HG02759 (cell line): ENCODE measurements around the gene ZNRF1.
"Not testable (repeated sequence)": the region's sequence is repeated elsewhere in the genome, so short reads cannot be mapped to it uniquely, and the experiment has no call there.

ENCODE experiments used
- ATAC-seq: cut with Tn5 transposase; IDR thresholded peaks from one replicate; pipeline ENCODE4 v1.9.1; 2021; ENCODE audit warnings: mild to moderate bottlenecking, moderate library complexity; ENCODE audit not compliant: unreplicated experiment

ZNRF1 gene

GRCh38 chr16:74998481-74999218 is at the start of gene ZNRF1:
ZNRF1 (plus strand) TSS chr16:74999024; CDS start chr16:74999672, 648 bp downstream.
- peak; percentile 77 for ATAC-seq

- ATAC-seq, result no peak
Measured at GRCh38 chr16:74949309-74949708, 49.5 kb upstream of the ZNRF1 start.

GRCh38 chr16:74950511-74950910 is 48.3 kb upstream of the ZNRF1 start:
- ATAC-seq, result no peak

GRCh38 chr16:74951206-74951605 is 47.6 kb upstream of the ZNRF1 start:
- ATAC-seq, result no peak

DNA sequence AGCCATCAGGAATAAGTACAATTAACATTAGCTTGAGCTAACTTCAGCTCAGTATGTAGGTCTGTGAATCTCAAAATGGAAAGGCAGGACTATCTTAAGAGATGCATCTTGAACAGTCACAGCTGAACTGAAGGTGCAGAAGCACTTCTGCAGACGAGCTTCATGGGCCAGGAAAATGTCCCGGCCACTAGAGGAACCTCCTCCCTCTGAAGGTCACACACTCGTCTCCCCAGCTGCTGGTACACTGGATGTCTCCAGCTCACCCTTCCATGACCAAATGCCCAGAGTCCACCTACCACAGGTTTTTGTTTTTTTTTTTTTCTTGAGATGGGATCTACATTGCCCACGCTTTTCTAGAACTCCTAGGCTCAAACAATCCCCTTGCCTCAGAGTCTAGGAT is 47.1 kb upstream of the ZNRF1 start:
- no peak for ATAC-seq

DNA sequence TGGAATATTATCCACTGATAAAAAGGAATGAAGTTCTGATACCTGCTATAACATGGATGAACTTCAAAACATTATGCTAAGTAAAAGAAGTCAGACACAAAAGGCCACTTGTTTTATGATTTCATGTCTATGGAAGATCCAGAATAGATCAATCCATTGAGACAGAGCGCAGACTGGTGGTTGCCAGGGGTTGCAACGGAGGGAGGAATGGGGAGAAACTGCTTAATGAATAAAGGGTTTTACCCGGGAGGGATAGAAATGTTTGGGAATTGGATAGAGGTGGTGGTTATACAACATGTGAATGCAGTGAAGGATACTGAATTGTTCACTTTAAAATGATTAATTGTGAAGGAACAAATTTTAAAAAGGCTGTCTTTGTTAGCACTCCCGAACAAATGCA is 44.1 kb upstream of the ZNRF1 start:
- no peak for ATAC-seq

GRCh38 chr16:74973304-74973703 is 25.5 kb upstream of the ZNRF1 start:
- ATAC-seq, result no peak

- no peak for ATAC-seq
Measured at GRCh38 chr16:74975591-74975990, 23.2 kb upstream of the ZNRF1 start.

GRCh38 chr16:74982256-74982655 is 16.6 kb upstream of the ZNRF1 start:
- ATAC-seq, result no peak

DNA sequence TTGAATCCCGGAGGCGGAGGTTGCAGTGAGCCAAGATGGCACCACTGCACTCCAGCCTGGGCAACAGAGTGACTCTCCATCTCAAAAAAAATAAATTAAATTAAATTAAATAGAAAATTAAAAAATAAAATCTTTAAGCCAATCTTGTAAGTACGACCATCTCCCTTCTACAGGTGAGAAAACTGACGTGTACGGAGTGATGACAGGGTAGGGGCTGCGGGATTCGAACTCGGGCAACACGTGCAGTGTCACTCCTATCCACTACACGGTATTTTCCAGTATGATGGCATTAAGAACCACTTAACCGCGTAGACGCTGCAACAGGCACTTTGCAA is 14.7 kb upstream of the ZNRF1 start:
- ATAC-seq, result no peak

DNA sequence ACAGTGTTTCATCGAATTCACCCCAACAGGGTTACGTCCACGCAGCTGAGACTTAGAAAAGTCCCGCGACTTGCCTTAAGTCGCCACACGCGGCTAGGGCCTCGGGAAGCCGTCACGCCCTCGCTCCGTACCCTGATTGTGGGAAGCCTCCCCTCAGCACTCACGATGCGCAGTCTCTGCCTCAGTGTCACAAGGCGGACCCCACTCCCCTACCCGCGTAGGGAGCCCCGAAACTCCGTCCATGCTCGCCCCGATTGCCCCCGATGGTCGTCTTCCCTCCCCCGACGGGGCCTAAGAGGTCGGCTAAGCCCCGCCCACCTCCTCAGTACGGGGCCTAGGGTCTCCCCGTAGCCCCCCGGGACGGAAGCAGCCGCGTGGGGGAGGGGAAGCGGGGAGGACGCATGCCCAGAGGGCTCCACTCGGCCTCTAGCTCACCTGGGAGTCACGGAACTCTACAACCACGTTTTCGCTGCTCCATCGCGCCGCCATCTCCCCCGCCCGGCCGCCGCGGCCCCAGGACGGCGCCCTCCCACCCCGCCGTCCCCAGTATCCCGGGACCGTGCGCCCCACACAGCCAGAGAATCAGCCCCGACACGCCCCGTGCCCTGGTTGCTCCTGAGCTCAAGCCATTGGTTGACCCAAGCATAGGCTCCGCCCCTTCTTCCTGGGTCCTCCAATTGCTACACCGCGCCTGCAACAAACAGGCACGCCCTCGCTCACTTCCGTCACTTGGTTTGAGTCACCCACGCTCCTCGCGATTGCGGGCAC is 14.1 kb upstream of the ZNRF1 start, which contains the start of gene WDR59:
WDR59 (minus strand) TSS at position 595 of the 768 bp plus-strand sequence; CDS start at position 489, 106 bp downstream.
- peak; percentile 99 for ATAC-seq

DNA sequence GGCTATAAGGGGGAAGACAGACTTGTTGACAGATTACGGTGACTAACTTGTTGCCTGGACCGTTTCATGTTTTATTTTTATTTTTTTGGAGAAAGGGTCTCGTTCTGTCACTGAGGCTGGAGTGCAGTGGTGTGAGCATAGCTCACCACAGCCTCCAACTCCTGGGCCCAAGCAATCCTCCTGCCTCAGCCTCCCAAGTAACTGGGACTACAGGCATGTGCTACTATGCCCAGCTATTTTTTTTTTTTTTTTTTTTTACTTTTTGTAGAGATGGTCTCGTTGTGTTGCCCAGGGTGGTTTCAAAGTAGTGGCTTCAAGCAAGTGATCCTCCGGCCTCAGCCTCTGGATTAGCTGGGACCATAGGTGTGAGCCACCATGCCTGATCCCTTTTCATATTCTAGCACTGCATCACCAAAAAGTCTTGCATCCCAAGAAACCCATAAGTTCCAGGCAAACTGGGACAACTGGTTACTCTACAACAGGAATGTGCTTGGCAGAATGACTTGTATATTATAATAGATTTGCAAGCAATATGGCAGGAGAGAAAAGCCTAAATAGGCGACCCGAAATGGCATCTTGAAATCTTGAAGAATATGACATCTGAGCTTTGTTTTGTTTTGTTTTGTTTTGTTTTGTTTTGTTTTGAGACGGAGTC is 11.7 kb upstream of the ZNRF1 start:
- ATAC-seq, result no peak

- ATAC-seq, result not testable (repeated sequence)
Measured at GRCh38 chr16:74989864-74990263, 9.0 kb upstream of the ZNRF1 start.

DNA sequence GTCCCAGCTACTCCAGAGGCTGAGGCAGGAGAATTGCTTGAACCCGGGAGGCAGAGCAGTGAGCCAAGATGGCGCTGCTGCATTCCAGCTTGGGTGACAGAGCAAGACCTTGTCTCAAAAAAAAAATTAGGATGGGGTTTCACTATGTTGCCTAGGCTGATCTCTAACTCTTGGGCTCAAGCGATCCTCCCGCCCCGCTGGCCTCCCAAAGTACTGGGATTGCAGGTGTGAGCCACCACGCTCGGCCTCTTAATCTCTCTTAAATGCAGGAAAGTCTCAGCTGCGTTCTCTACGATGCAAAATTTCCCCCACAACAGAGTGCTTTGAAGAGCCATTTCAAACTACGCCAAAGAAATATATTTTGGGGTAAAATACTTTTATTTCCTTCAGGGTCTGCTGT is 8.0 kb upstream of the ZNRF1 start:
- ATAC-seq, result no peak

DNA sequence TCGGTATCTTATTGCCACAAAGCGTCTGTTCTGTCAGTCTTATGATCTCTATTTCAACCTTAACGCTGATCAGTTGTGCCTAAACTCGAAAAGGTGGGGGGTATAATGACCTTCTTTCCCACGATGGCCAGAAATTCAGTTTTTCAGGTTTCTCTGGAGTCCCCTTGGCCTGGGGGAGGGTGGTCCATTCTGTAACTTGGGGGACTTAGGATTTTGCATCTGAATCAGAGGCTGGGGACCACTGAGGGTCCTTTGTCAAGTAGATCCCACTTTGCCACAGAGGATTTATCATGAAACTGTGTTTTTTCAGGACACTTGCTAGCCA is 7.6 kb upstream of the ZNRF1 start:
- ATAC-seq, result no peak

DNA sequence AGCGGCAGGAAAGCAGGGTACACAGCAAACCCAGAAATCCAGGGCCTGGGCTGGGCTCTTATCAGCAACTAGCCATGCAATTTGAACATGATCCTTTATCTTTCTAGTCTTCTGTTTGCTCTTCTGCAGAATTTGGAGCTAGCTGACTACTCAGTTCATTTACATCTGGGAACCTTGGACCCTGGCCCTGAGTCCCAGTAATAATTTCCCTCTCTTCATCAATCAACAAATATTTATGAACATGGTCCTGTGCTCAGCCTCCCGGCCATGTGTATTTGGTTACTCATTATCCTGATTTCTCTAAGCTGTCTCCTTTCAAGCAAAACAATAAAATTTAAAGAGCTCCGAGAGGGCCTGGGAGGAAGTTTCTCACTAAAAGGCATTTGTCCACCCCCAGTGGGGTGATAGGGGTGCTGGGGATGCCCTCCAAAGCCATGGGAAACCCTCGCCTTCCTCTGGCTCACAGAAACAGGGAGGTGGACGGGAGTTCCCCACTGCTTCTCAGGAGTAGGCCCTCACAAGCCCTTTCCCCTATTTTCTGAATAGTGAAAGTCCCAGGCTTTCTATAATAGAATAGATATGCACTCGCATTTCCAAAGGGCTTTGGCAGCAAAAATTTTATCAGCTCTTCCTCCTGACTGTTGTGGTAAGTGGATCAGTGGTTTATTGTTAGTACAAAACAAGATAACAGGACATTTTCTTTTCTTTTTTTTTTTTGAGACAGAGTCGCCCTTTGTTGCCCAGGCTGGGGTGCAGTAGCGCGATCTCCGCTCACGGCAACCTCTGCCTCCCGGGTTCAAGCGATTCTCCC is 7.0 kb upstream of the ZNRF1 start:
- ATAC-seq, result no peak

DNA sequence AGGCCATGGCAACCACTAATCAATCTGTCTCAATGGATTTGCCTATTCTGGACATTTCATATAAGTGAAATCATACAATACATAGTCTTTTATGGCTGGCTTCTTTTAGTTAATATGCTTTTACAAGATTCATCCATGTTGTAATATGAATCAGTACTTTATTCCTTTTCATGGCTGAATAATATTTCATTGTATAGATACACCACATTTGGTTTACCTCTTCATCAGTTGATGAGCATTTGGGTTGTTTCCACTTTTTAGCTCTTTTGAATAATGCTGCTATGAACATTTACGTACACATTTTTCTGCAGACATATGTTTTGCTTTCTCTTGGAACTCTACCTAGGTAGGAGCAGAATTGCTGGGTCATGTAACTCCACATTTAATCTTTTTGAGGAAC is 2.8 kb upstream of the ZNRF1 start:
- ATAC-seq, result no peak

- ATAC-seq, result no peak
Measured at GRCh38 chr16:74997042-74997491, 1.8 kb upstream of the ZNRF1 start.

DNA sequence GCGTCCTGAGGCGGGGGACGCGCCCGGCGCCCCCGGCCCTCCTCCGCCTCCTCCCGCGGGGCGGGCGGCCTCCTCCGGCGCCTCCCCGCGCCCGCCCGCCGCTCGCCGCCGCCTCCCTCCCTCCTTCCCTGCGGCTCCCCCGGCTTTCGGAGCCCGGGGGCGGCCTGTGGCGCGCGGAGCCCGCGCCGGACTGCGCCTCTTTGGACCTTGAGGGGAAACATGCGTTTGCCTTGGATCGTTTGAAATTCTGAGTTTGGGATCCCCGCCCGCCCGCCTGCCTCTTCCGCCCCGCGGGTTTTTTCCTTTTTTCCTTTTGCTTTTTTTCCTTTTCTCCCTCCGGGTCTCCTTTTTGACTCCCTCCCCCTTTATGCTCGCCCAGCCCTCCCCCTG is 390 bp downstream of the ZNRF1 start:
- peak; percentile 39 for ATAC-seq

DNA sequence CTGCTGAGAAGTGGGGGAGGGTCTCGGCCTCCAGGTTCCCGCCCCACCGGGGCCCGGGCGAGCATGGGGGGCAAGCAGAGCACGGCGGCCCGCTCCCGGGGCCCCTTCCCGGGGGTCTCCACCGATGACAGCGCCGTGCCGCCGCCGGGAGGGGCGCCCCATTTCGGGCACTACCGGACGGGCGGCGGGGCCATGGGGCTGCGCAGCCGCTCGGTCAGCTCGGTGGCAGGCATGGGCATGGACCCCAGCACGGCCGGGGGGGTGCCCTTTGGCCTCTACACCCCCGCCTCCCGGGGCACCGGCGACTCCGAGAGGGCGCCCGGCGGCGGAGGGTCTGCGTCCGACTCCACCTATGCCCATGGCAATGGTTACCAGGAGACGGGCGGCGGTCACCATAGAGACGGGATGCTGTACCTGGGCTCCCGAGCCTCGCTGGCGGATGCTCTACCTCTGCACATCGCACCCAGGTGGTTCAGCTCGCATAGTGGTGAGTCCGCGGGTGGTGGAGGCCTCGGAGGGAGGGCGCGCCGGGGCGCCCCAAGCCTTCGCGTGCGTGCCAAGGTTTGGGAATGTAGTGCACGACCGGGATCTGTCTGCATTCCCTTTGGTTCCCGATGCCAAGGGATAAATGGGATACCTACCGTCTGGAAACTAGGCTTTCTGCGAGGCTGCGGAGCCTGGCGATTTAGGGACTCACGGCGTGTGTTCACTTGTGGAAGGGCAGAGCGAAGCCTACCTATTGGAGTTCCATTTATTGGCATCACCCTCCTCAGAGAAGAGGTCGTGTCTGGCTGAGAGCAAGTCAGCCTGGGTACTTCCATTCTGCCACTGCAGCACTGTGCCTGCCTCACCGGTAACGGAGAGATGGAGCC is 1.0 kb downstream of the ZNRF1 start:
- ATAC-seq, result peak; percentile 27
